GM19238 (cell line): ENCODE results near the gene SLC22A31.
"Not testable (repeated sequence)": the region's sequence is repeated elsewhere in the genome, so short reads cannot be mapped to it uniquely, and the experiment has no call there.

ENCODE experiments used
- DNase-seq: peaks from one replicate; pipeline ENCODE4 v3.0.0; 2011; ENCODE audit warnings: low spot score; ENCODE audit not compliant: insufficient read length

Gene SLC22A31

GRCh38 chr16:89200124-89200849 is at the start of gene SLC22A31:
Gene SLC22A31 (minus strand): TSS chr16:89200537. CDS start chr16:89200501, 36 bp downstream.
- no peak for DNase-seq

GRCh38 chr16:89248196-89248982 is 48.1 kb upstream of the SLC22A31 start:
- DNase-seq: no peak

- DNase-seq: not testable (repeated sequence)
Observed at GRCh38 chr16:89247734-89248075, 47.4 kb upstream of the SLC22A31 start.

- peak; percentile 92 for DNase-seq
Observed at GRCh38 chr16:89246903-89247733, 46.8 kb upstream of the SLC22A31 start.

DNA sequence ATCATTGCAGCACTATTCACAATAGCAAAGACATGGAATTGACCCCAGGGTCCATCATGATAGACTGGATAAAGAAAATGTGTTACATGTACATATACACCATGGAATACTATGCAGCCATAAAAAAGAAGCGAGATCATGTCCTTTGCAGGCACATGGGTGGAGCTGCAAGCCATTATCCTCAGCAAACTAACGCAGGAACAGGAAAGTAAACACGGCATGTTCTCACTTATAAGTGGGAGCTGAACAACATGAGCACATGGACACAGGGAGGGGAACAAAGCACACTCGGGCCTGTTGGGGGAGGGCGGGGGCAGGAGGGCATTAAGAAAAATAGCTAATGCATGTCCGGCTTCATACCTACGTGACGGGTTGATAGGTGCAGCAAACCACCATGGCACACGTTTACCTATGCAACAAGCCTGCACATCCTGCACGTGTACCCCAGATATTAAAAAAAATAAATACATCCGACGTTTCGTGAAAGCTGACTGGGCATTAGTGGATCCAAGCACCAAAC is 46.1 kb upstream of the SLC22A31 start:
- no peak for DNase-seq

DNA sequence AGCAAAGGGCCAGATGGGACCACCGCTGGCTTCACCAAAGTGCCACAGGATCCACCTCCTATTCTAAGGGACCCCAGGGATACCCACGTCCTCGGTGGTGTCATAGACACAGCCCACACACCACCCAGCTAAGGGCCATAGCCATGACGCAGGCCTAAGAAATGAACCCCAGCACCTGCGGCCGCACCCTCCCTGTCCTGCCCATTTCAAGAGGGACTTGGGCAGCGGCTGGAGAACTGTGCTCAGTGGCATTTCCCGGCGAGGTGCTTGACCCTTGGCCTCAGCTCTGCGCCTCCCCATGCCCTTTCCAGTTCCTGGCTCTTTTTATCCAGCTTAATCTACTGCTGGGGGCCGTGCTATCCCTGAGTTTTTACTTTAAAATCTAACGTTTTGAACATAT is 44.4 kb upstream of the SLC22A31 start:
- no peak for DNase-seq

- not testable (repeated sequence) for DNase-seq
Observed at GRCh38 chr16:89244264-89244663, 43.9 kb upstream of the SLC22A31 start.

GRCh38 chr16:89243664-89244063 is 43.3 kb upstream of the SLC22A31 start:
- DNase-seq: no peak

DNA sequence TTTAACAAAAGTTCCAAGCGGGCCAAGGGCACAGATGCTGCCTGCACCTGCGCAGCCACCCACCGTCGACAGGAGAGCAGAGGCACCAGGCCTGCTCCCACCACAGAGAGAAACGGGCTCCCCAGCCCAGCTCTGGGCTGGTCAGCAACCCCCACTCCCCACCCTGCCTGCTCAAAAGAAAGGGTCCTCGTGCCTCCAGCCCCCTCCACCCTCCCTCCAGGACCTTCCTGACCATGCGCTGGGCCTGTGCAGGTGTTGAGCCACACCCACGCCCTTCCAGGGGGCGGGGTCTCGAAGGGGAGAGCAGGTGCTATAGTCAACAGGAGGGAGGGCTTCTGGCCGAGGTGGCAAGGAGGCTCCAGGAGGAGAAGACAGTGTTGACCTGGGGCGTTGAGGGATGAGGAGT is 42.5 kb upstream of the SLC22A31 start:
- no peak for DNase-seq

GRCh38 chr16:89241187-89242007 is 41.1 kb upstream of the SLC22A31 start:
- DNase-seq: peak; percentile 76

- DNase-seq: no peak
Observed at GRCh38 chr16:89237733-89238132, 37.4 kb upstream of the SLC22A31 start.

GRCh38 chr16:89233678-89234490 is 33.5 kb upstream of the SLC22A31 start:
- no peak for DNase-seq

DNA sequence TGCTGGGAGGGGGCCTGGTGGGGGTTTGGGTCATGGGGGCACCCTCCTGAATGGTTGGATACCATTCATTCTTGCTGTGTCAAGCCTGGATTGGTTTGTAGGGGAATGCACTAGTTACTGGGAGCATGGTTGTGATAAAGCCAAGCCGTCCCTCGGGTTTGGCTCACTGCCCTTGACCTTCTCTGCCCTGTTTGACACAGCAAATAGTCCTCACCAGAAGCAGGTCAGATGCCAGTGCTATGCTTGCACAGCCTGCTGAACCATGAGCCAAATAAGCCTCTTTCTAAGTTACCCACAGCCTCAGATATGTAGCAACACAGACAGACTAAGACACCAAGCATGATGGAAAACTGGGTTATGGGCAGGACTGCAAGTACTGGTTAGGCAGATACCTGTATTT is 31.8 kb upstream of the SLC22A31 start:
- DNase-seq: no peak

DNA sequence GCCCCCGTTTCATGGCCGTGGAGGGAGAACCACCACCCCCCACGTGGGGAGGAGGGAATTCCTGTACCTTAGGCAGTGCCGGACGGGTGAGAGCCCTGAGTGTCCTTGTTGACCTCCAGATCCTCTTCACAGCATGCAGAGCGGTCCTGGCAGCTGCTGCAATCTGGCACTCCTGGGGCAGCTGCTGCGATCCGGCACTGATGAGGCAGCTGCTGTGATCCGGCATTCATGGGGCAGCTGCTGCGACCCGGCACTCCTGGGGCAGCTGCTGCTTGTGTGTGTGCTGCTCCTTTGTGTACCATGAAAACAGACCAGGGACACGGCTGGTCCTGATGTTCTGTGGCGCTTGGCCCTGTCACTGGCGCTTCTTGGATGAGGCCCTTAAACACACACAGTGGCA is 29.9 kb upstream of the SLC22A31 start:
- DNase-seq: no peak

DNA sequence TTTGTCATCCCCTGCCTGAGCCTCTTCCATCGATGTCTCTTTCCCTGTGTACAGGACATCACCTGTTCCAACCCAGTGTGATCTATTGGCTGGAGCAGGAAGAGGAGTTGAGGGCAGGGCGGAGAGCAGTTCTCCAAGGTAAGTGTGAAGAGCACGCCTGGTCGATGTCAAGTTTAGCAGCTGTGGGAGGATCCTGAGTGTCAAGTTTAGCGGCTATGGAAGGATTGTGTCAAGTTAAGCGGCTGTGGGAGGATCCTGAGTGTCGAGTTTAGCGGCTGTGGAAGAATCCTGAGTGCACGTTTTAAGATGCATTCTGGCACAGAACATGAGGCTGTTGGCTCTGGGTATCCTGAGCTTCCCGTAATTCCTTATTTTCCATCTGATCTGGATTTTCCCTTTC is 24.3 kb upstream of the SLC22A31 start:
- DNase-seq: no peak

- DNase-seq: no peak
Observed at GRCh38 chr16:89222931-89223330, 22.6 kb upstream of the SLC22A31 start.

DNA sequence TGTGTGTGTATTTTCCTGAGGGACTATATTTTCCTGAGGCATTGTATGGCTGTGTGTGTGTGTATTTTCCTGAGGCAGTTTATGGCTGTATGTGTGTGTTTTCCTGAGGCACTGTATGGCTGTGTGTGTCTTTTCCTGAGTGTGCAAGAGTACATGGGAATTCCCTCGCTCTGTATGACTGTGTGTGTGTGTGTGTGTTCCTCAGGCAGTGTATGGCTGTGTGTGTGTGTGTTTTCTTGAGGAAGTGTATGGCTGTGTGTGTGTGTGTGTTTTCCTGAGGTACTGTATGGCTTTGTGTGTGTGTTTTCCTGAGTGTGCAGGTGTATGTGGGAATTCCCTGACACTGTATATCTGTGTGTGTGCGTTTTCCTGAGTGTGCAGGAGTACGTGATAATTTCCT is 21.3 kb upstream of the SLC22A31 start:
- no peak for DNase-seq

- no peak for DNase-seq
Observed at GRCh38 chr16:89219365-89219764, 19.0 kb upstream of the SLC22A31 start.

- peak; percentile 96 for DNase-seq
Observed at GRCh38 chr16:89217388-89218191, 17.3 kb upstream of the SLC22A31 start, which contains the start of gene ZNF778. Gene ZNF778 (plus strand): TSS chr16:89217703. CDS start chr16:89221128, 3,425 bp downstream.
